Motor neuron (in vitro differentiated cells): ENCODE data around the gene RPS26. TPM values are rescaled to one million over a fixed set of nuclear protein-coding genes. Genes with fewer than 3 reads are reported as not detected.

Experiments
- ATAC-seq, 8 experiments: fragments of 200-7000 bp; cut with Tn5 transposase; replicated peaks in 6 of 8; 2 replicates each; pipeline ENCODE4 v1.8.0; 2021; ENCODE audit warnings: mild to moderate bottlenecking in 8 of 8, moderate library complexity in 8 of 8
- H3K27ac ChIP-seq, 2 donors: fragments of 250-450 bp; sonication (Bioruptor Pico); 2 replicates each; pipeline ENCODE4 v1.9.0; 2021; ENCODE audit warnings: antibody characterized with exemption in 2 of 2, mild to moderate bottlenecking in 2 of 2, moderate library complexity in 1 of 2
- H3K4me1 ChIP-seq, 2 donors: fragments of 250-450 bp; sonication (Bioruptor Pico); replicated peaks in 1 of 2; 2 replicates each; pipeline ENCODE4 v1.6.1; 2021; ENCODE audit warnings: antibody characterized with exemption in 2 of 2, mild to moderate bottlenecking in 2 of 2, moderate library complexity in 1 of 2
- H3K4me3 ChIP-seq, 5 donors: fragments of 250-450 bp; sonication (Bioruptor Pico); 2 replicates each; pipeline ENCODE4 v1.9.0; 2021; ENCODE audit warnings: antibody characterized with exemption in 5 of 5, mild to moderate bottlenecking in 5 of 5, moderate library complexity in 4 of 5
- WGBS, 10 experiments: fragments of 450-650 bp; shearing (Covaris generic); methylation state at CpG; one replicate each; pipeline ENCODE4 v1.0.0; 2022; 5-methylcytosine and 5-hydroxymethylcytosine counted together
- in situ Hi-C, 9 experiments: fragments of 400-800 bp; cut with MboI; loops; one replicate each; pipeline ENCODE4 v1.15.0; 2021; ENCODE audit warnings: low sequenced_read_pairs in 9 of 9, low pct_unique_long_range_greater_than_20kb in 2 of 9; ENCODE audit not compliant: unreplicated experiment in 9 of 9
- total RNA-seq, 8 experiments: library from RNA; unstranded; fragments of 300-600 nt; gene quantifications; 2 replicates each; pipeline versions ENCODE4 v1.2.3 to v1.2.4, GENCODE V29; 2022

Gene RPS26
- total RNA-seq, 8 experiments from 2014 or later, result 282 to 1,536 (median 616) TPM

DNA sequence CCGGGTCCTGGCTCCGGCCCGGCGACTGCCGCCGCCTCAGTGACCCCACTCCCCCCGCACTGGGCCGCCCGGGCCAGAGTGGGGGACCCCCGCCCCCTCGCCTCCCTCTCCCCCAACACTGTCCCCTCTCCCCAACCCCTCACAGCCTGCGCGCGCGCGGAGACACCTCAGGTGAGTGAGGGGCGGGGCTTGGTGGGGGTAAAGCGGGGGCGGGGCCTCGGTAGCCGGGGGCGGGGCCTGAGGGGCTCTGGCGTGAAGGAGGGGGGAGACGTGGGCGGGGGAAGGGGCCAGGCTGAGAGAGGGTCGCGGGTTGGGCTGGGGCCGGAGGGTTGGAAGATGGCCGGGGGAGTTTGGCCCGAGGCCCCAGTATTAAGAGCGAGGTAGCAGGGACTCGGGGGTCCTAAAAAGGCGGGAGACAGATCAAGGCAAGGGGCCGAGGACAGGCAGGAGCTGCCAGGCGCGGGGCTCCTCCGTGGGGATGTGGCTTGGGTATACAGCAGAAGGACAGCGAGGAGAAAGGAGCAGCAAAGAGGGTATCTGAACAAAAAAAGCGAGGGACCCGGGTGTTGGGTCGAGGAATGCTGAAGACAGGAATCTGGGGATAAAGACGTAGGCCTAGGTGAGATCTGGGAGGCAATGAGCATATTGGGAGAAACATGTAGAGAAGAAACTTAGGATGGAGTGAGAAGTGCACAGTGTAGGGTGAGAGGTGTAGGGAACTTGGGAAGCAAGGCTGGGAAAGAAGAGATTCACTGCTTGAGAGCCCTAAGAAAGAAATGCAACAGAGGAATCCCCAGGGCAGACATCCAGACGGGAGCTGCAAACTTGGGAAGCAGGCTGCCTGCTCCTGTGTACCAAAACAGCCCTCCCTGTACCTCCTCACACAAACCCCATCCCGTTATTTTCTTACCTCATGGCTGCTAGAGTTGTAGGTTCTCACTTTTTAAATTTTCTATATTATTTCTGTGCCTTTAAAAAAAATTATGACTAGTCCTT, 33.9 kb upstream of the RPS26 start:
- Histone ChIP-seq H3K4me3 (peak overlapping the region; percentile 88 to 100 (median 99)), H3K4me1 (peaks cover 4 to 11% of the 10 kb centered on the region in 2 donors), H3K27ac (peak overlapping the region; percentile 89 to 92)
- 0 to 26% (median 4%) methylated on average over 1 to 13 of the region's 44 CpGs; no CpG with 5 or more reads in 1 of the 10 experiments for WGBS, 10 experiments
- peak; percentile 66 to 86 (median 79) for ATAC-seq
- in situ Hi-C loops, result no loop called here

GRCh38 chr12:56010111-56010570, 31.6 kb upstream of the RPS26 start:
- Histone ChIP-seq H3K4me3 (no peak overlapping the region), H3K4me1 (peaks cover 4 to 11% of the 10 kb centered on the region in 2 donors), H3K27ac (no peak overlapping the region)
- no peak for ATAC-seq
- 0 to 85% (median 63%) methylated on average over 1 to 2 of the region's 2 CpGs; no CpG with 5 or more reads in 4 of the 10 experiments for WGBS, 10 experiments
- in situ Hi-C loops, result no loop called here

GRCh38 chr12:56011509-56012090, 30.1 kb upstream of the RPS26 start:
- H3K4me3 ChIP-seq, result no peak overlapping the region
- peaks cover 4 to 11% of the 10 kb centered on the region in 2 donors for H3K4me1 ChIP-seq
- ATAC-seq, result no peak
- in situ Hi-C loops, result no loop called here
- no peak overlapping the region for H3K27ac ChIP-seq
- 67 to 100% (median 100%) methylated on average over 1 to 2 of the region's 2 CpGs; no CpG with 5 or more reads in 1 of the 10 experiments for WGBS, 10 experiments

- Histone ChIP-seq H3K27ac (no peak overlapping the region), H3K4me3 (no peak overlapping the region), H3K4me1 (peaks cover under 1 to 7% of the 10 kb centered on the region in 2 donors)
- in situ Hi-C loops, result no loop called here
- WGBS, 10 experiments, result 90 to 100% (median 99%) methylated on average over 1 to 4 of the region's 5 CpGs; no CpG with 5 or more reads in 6 of the 10 experiments
- no peak for ATAC-seq
These were observed 28.2 kb upstream of the RPS26 start for GRCh38 chr12:56013482-56013881.

DNA sequence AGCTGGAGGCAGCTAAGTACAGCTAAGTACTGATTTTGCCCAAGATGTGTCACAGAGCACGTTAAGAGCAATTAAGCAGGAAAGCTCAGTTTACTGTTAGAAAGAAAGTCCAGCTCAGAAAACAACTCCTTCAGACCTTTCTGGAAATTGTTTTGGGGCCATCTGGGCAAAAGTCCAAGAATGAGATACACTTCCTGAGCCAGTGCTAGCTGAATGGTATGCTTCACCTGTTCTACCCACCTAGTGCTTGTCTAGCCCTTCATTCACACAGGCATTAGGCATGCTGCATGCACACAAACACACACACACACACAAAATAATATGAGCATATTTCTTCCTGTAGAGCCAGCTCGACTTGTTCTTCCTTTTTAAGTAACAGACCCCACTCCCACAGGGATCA, 27.5 kb upstream of the RPS26 start:
- in situ Hi-C loops, result no loop called here

DNA sequence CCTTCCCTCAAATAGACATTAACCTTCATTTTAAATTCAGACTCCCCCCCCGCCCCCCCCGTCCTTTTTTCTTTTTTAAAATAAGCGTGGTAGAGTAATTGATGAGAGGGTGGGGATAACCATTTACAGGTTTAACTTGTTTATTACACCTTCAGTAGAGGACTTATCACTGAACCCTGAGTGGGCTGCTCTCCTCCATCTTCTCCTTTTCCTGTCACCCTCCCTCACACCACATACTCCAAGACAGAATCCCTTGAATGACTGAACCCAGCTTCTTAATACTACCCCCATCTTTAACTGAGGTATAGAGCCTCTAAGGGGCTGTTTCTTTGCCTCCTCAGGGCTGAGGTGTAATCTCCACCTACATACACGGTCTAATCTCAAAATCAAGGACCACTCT, 24.5 kb upstream of the RPS26 start:
- H3K27ac ChIP-seq, result no peak overlapping the region
- no peak overlapping the region for H3K4me3 ChIP-seq
- peaks cover 7 to 13% of the 10 kb centered on the region in 2 donors for H3K4me1 ChIP-seq
- ATAC-seq, result no peak
- in situ Hi-C loops, result no loop called here
- WGBS, 10 experiments, result 61 to 94% (median 83%) methylated on average over 1 to 3 of the region's 4 CpGs; no CpG with 5 or more reads in 7 of the 10 experiments

More for the DNA sequence above, 27.5 kb upstream of the RPS26 start:
- peaks cover 0 to 7% of the 10 kb centered on the region in 2 donors for H3K4me1 ChIP-seq
- no peak for ATAC-seq
- no peak overlapping the region for H3K4me3 ChIP-seq
- 41 to 100% (median 71%) methylated on average over 1 to 2 of the region's 2 CpGs; no CpG with 5 or more reads in 2 of the 10 experiments for WGBS, 10 experiments
- no peak overlapping the region for H3K27ac ChIP-seq

GRCh38 chr12:56018356-56018755, 23.4 kb upstream of the RPS26 start:
- WGBS, 10 experiments, result 60 to 100% (median 86%) methylated on average over 1 of the region's 1 CpG; no CpG with 5 or more reads in 4 of the 10 experiments
- in situ Hi-C loops, result no loop called here
- no peak overlapping the region for H3K27ac ChIP-seq

GRCh38 chr12:56020423-56021184, 21.1 kb upstream of the RPS26 start, which contains the start of gene IKZF4:
Gene IKZF4, plus strand, starts transcription at chr12:56021043. Its CDS starts 451 bp downstream, at chr12:56021494.
- H3K4me1 ChIP-seq, result peaks cover 23 to 32% of the 10 kb centered on the region in 2 donors
- peak within 1 kb of the TSS; percentile 40 to 52 (median 45) for H3K4me3 ChIP-seq
- peak within 1 kb of the TSS; percentile 92 to 93 for H3K27ac ChIP-seq
- 0 to 20% (median 6%) methylated on average over 1 to 2 of the region's 10 CpGs; no CpG with 5 or more reads in 6 of the 10 experiments for WGBS, 10 experiments
- peak in 5 of 8 experiments; percentile 76 to 80 (median 79) for ATAC-seq
- in situ Hi-C loops, result no loop called here

More at GRCh38 chr12:56018356-56018755, 23.4 kb upstream of the RPS26 start:
- ATAC-seq, result no peak
- H3K4me3 ChIP-seq, result no peak overlapping the region
- peaks cover 19 to 24% of the 10 kb centered on the region in 2 donors for H3K4me1 ChIP-seq

- in situ Hi-C loops, result no loop called here
- 0 to 60% (median 10%) methylated on average over 1 to 2 of the region's 2 CpGs; no CpG with 5 or more reads in 7 of the 10 experiments for WGBS, 10 experiments
- Histone ChIP-seq H3K4me1 (peaks cover 23 to 32% of the 10 kb centered on the region in 2 donors), H3K4me3 (peak overlapping the region; percentile 40 to 52 (median 45)), H3K27ac (peak overlapping the region; percentile 92 to 93)
- peak in 1 of 8 experiments; percentile 0 for ATAC-seq
These were observed 19.7 kb upstream of the RPS26 start for GRCh38 chr12:56021889-56022497.

GRCh38 chr12:56028511-56029165, 13.1 kb upstream of the RPS26 start:
- WGBS, 10 experiments, result 73 to 100% (median 100%) methylated on average over 1 to 5 of the region's 5 CpGs; no CpG with 5 or more reads in 5 of the 10 experiments
- Histone ChIP-seq H3K4me3 (no peak overlapping the region), H3K27ac (no peak overlapping the region), H3K4me1 (peaks cover 2 to 5% of the 10 kb centered on the region in 2 donors)
- in situ Hi-C loops, result loop anchor here in 2 of 9 experiments (25.0 kb wide), 1 partner anchor 291 kb away; the partner anchor contains the start of genes CD63 (in 2 of the 2) and GDF11 (in 2 of the 2)
- ATAC-seq, result peak in 1 of 8 experiments; percentile 20

GRCh38 chr12:56029166-56029519, 12.6 kb upstream of the RPS26 start:
- in situ Hi-C loops, result loop anchor here in 2 of 9 experiments (25.0 kb wide), 1 partner anchor 292 kb away; the partner anchor contains the start of genes CD63 (in 2 of the 2) and GDF11 (in 2 of the 2)
- ATAC-seq, result no peak
- H3K4me3 ChIP-seq, result no peak overlapping the region
- H3K4me1 ChIP-seq, result no peaks in the 10 kb centered on the region
- no peak overlapping the region for H3K27ac ChIP-seq
